Spleen (tissue), 7 donors: ENCODE data around the gene SSTR4.

Source experiments
- POLR2A ChIP-seq, 3 donors: fragments of 450-650 bp; IDR thresholded peaks; one replicate each; pipeline ENCODE4 v1.5.1; 2017; ENCODE audit warnings: antibody characterized with exemption in 3 of 3, mild to moderate bottlenecking in 1 of 3
- POLR2AphosphoS5 ChIP-seq, 3 donors: sonication (generic); formaldehyde crosslinking; IDR thresholded peaks; one replicate each; pipeline ENCODE4 v1.5.1; 2017; ENCODE audit warnings: antibody characterized with exemption in 3 of 3
- TF ChIP-seq, protein P1 (sequence below), 11 experiments: fragments of 200-600 bp in 7 of 11; fragments of 450-650 bp in 4 of 11; sonication (generic) in 4 of 11; IDR thresholded peaks in 8 of 11; conservative IDR thresholded peaks in 3 of 11; 1 replicate in 7 of 11; 2 replicates in 4 of 11; pipeline versions ENCODE4 v1.4.0 to v1.8.0; 2016 to 2021; ENCODE audit warnings: antibody characterized with exemption in 11 of 11, inconsistent platforms in 4 of 11, mild to moderate bottlenecking in 1 of 11
- donor health status: DM: no; HTN: no; CAD: no; lungs with moderate emphysema.
- donor health status: DM: no; HTN: no; CAD: no.
- donor health status: DM: no; HTN: no; CAD: no.

DNA sequence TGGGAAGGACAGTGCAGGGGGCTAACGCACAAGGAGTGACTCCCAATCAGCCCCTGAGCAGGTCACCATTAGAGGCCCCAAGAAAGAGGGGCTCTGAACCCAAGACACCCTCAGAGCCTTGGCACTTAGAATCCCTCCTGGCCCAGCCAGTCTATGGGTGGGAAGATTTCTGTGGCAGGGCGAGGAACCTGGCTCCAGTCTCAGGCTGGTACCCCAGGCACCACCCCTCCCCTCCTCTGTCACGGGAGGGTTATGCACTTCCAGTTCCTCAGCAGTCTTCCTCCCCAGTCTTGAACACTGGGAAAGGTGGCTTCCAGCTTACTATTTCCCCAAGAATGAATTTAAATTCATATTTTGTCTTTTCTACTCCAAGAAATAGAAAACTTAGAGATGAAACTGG, 27.6 kb upstream of the SSTR4 start:
- TF ChIP-seq, protein P1, sequence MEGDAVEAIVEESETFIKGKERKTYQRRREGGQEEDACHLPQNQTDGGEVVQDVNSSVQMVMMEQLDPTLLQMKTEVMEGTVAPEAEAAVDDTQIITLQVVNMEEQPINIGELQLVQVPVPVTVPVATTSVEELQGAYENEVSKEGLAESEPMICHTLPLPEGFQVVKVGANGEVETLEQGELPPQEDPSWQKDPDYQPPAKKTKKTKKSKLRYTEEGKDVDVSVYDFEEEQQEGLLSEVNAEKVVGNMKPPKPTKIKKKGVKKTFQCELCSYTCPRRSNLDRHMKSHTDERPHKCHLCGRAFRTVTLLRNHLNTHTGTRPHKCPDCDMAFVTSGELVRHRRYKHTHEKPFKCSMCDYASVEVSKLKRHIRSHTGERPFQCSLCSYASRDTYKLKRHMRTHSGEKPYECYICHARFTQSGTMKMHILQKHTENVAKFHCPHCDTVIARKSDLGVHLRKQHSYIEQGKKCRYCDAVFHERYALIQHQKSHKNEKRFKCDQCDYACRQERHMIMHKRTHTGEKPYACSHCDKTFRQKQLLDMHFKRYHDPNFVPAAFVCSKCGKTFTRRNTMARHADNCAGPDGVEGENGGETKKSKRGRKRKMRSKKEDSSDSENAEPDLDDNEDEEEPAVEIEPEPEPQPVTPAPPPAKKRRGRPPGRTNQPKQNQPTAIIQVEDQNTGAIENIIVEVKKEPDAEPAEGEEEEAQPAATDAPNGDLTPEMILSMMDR (IDR thresholded peaks at IDR 0.05 in 8 of 11, conservative IDR thresholded peaks at IDR 0.05 in 3 of 11): no peak
- TF ChIP-seq POLR2AphosphoS5 (IDR thresholded peaks at IDR 0.05): no peak
- no peak for TF ChIP-seq POLR2A (IDR thresholded peaks at IDR 0.05)
